Muscle layer of colon (tissue), 2 donors: ENCODE measurements around the gene TSTD2.
A peak's percentile ranks its signal among the peaks of the same experiment; 100 is the strongest.

Experiments
- H3K27ac ChIP-seq: one replicate; pipeline ENCODE4 v1.7.0; 2013; ENCODE audit warnings: low read depth, mild to moderate bottlenecking, low read length, moderate library complexity
- H3K27me3 ChIP-seq, 2 donors: one replicate each; pipeline ENCODE4 v1.7.0; 2013; ENCODE audit warnings: low read length in 2 of 2, mild to moderate bottlenecking in 2 of 2; ENCODE audit not compliant: insufficient read depth in 2 of 2, control insufficient read depth in 1 of 2
- H3K36me3 ChIP-seq: one replicate; pipeline ENCODE4 v1.7.0; 2013; ENCODE audit warnings: mild to moderate bottlenecking, low read length; ENCODE audit not compliant: insufficient read depth
- H3K4me1 ChIP-seq: one replicate; pipeline ENCODE4 v1.7.0; 2013; ENCODE audit warnings: mild to moderate bottlenecking, low read length; ENCODE audit not compliant: insufficient read depth
- H3K4me3 ChIP-seq, 2 donors: one replicate each; pipeline ENCODE4 v1.7.0; 2013; ENCODE audit warnings: low read length in 2 of 2, low read depth in 1 of 2, mild to moderate bottlenecking in 1 of 2, moderate library complexity in 1 of 2
- H3K9ac ChIP-seq: one replicate; pipeline ENCODE4 v1.7.0; 2013; ENCODE audit warnings: low read length
- H3K9me3 ChIP-seq: one replicate; pipeline ENCODE4 v1.7.0; 2013; ENCODE audit warnings: mild to moderate bottlenecking, low read length
- donor health status: abdominal sarcoma.
- donor health status: Adenocarcinoma of cecum.

TSTD2 gene

DNA sequence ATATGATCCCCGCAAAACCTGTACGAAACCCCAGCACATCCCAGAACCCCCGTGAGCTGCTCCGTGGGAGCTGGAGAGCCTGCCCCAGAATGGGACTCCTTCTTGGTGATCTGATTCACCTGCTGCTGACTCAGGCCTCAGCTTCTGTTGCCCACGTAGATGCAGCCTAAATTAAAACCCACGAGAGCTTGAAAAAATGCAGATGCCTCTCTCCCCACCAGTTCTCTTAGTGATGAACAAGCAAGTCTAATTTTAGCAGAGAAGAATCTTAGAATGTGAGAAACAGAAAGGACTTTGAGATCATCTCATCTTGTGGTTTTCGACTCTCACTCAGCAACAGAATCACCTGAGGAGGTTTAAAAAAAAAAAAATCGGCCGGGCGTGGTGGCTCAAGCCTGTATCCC is 74.1 kb downstream of the TSTD2 start:
- no peaks in the 10 kb centered on the region for H3K9me3 ChIP-seq
- no peaks in the 10 kb centered on the region for H3K27me3 ChIP-seq
- H3K27ac ChIP-seq: no peak overlapping the region
- no peak overlapping the region for H3K9ac ChIP-seq
- peaks cover 17% of the 10 kb centered on the region for H3K36me3 ChIP-seq
- no peak overlapping the region for H3K4me3 ChIP-seq
- peaks cover 28% of the 10 kb centered on the region for H3K4me1 ChIP-seq

DNA sequence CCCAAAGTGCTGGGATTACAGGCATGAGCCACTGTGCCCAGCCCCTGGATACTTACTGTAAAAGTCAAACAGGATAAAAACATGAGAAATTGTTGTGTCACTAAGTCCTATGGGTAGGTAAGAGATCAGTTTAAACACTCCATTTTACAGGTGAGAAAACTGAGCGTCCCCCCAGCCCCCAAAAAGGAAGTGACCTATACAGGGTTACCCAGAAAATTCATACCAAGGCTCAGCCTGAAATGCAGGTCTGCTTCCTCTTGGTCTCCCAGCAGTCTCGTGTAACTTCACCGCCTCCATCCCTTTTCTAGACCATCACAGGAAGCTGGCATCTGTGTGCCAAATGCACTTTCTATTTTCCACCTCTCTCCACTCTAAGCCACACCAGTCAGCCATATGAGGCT is 74.5 kb downstream of the TSTD2 start:
- H3K4me3 ChIP-seq: no peak overlapping the region
- H3K9me3 ChIP-seq: no peaks in the 10 kb centered on the region
- H3K9ac ChIP-seq: no peak overlapping the region
- peaks cover 18% of the 10 kb centered on the region for H3K36me3 ChIP-seq
- H3K27ac ChIP-seq: no peak overlapping the region
- H3K27me3 ChIP-seq: no peaks in the 10 kb centered on the region
- H3K4me1 ChIP-seq: peaks cover 23% of the 10 kb centered on the region

DNA sequence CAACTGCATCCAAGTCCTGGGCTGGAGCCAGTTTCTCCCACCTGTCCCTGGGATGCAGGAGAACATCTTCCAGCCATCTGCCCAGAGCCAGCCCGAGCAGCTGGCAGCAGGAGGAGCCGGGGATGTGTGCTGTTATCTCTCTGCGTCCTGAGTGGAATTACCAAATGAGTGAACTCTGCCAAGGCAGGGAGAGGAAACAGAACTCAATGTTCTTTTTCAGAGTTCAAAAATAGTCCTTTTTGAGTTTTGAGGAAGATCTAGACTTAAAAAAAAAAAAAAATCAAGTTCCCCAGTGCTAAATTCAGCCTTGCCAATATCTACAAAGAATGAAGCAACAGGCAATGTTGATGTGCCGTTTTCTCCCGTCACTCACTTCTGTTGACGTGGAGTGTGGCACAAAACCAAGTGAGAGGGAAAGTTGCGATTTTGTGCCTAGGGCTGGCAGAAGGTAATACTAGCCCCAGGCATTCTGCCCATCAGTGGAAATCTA is 75.5 kb downstream of the TSTD2 start:
- H3K4me3 ChIP-seq: no peak overlapping the region
- H3K27me3 ChIP-seq: no peaks in the 10 kb centered on the region
- no peaks in the 10 kb centered on the region for H3K9me3 ChIP-seq
- H3K9ac ChIP-seq: no peak overlapping the region
- no peak overlapping the region for H3K27ac ChIP-seq
- H3K4me1 ChIP-seq: peaks cover 21% of the 10 kb centered on the region
- peaks cover 25% of the 10 kb centered on the region for H3K36me3 ChIP-seq

DNA sequence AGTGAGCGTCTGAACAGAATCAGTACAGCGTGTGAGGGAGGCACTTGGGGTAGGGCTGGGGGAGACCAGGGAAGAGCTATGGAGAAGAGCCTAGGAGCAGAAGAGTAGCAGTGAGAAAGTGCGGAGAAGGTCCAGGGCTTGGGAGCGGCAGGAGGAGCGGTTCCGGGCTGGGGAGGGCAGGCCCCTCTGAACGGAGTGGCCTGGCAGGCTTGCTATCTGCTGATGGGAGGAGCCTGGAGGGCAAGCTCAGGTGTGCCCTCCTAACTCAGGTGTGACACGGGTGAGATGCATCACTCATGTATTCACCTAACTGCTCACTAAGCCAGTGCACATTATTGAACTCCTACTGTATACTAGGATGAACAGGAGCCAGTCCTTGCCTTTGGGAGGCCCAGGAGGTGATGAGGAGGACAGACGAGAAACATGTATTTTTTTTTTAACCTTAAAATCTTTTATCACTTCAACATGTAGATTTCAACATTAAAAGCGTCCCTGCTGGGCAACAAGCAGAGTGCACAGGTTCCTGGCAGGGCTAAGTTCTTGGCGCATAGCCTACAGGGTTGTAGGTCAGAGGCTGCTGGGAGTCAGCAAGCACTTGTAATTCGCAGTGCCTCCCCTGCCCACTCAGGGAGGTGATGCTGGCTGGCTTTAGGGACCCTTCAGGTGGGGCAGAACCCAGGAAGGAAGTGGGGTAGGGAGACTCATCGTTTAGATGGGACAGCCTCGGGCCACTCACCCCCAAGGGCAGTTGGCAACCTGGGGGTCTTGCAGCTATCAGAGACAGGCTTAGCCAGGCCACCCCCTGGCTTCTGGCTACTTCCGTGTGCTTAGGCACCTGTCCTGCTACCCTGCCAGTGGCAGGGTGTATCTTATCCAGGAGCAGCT is 76.2 kb downstream of the TSTD2 start:
- Histone ChIP-seq H3K9me3 (no peaks in the 10 kb centered on the region), H3K27ac (no peak overlapping the region), H3K4me1 (peaks cover 21% of the 10 kb centered on the region), H3K4me3 (no peak overlapping the region), H3K27me3 (no peaks in the 10 kb centered on the region), H3K9ac (no peak overlapping the region), H3K36me3 (peaks cover 25% of the 10 kb centered on the region)

DNA sequence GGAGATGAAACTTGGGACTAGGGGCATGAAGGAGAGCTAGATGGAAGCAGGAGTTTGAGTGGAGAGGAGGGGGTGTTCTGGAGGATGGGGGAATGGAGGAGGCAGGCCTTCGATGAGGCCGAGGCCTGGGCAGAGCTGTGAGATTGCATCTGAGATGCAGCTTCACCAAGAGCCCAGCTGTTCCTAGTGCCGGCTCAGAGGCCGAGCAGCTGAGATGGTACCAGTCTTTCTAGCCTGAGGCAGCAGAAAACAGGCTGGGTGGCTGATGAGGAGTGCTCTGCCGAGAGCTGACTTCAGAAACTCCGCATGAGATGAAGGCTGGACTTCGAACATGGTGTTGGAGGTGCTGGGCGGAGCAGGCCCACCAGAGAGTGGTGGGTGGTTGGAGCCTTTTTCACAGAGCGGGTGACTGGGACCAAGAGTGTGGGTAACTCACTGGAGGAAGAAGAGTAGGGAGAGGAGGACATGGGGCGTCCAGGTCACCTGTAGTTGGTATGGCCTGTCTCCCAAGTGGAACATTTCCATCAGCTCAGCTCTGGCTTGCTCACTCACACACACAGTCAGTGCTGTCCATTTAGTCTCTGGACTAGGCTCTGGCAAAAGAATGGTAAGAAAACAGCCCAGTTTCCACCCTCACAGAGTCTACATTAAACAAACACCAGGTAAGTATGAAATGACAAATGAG is 77.0 kb downstream of the TSTD2 start:
- Histone ChIP-seq H3K36me3 (peaks cover 25% of the 10 kb centered on the region), H3K4me1 (peaks cover 21% of the 10 kb centered on the region), H3K9me3 (no peaks in the 10 kb centered on the region), H3K4me3 (no peak overlapping the region), H3K27me3 (no peaks in the 10 kb centered on the region), H3K27ac (peak overlapping the region; percentile 10), H3K9ac (no peak overlapping the region)

DNA sequence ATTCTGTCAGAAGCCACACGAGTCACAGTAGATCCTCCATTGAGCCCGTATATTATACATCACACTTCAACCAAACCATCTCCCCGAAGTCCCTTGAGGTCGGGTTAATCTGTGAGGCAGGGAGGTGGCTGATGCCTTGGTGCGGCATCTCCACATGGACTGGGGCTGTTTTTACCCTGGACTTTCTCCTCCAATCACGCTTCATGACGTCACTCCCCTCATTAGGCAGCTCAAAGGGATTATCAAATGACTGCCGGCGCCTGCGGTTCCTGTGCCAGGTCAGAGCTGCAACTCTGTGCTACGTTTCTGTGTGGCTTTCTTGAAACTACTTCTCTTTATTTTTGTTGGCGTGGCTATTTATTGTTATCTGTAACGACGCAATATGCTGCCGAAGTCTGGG is 78.0 kb downstream of the TSTD2 start:
- H3K4me3 ChIP-seq: no peak overlapping the region
- H3K27me3 ChIP-seq: no peaks in the 10 kb centered on the region
- peaks cover 25% of the 10 kb centered on the region for H3K36me3 ChIP-seq
- no peaks in the 10 kb centered on the region for H3K9me3 ChIP-seq
- no peak overlapping the region for H3K27ac ChIP-seq
- H3K4me1 ChIP-seq: peaks cover 21% of the 10 kb centered on the region
- no peak overlapping the region for H3K9ac ChIP-seq

DNA sequence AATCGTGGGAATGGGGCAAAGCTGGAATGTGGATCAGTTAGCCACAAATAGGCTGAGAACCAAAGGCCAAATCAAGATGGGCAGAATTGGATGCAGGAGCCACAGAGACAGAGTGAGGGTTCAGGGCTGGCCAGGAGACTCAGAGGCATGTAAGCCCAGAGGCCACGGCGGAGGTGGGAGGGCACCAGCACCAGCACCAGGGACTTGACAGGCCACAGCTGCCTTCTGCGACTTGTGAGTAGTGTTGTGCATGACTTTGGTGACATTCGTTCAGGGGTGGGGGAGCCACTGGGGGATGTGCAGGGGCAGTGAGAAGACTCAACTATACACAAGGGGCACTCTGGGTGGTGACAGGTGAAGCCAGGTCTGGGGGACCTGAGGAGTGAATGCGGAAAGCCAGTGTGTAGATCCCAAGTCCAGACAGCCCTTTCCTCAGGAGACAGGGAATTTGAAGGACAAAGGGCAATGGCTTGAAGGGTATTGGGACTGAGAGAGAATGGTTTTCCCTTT is 78.5 kb downstream of the TSTD2 start:
- Histone ChIP-seq H3K9me3 (no peaks in the 10 kb centered on the region), H3K27me3 (no peaks in the 10 kb centered on the region), H3K9ac (no peak overlapping the region), H3K36me3 (peaks cover 25% of the 10 kb centered on the region), H3K27ac (no peak overlapping the region), H3K4me3 (no peak overlapping the region), H3K4me1 (peaks cover 21% of the 10 kb centered on the region)

DNA sequence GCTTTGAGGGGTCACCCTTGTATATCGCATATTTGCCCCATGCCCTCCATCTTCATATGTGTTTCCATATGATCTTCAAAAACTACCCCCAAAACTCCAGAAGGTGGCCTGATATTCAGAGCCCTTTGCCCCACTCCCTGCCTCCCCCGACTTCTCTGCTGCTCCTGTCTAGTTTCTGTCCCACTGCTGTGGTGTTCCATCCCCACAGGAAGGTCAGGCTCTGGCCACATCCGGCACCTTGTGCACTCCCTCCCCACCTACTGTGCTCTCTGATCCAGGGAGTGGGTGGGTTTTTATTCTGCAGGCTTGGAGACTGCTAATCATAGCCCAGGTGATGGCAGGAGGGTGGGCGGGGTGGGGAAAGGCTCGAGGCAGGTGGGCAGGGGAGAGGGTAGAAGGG is 79.3 kb downstream of the TSTD2 start:
- Histone ChIP-seq H3K36me3 (peaks cover 30% of the 10 kb centered on the region), H3K27ac (no peak overlapping the region), H3K27me3 (no peaks in the 10 kb centered on the region), H3K9ac (no peak overlapping the region), H3K9me3 (no peaks in the 10 kb centered on the region), H3K4me1 (peaks cover 17% of the 10 kb centered on the region), H3K4me3 (no peak overlapping the region)

DNA sequence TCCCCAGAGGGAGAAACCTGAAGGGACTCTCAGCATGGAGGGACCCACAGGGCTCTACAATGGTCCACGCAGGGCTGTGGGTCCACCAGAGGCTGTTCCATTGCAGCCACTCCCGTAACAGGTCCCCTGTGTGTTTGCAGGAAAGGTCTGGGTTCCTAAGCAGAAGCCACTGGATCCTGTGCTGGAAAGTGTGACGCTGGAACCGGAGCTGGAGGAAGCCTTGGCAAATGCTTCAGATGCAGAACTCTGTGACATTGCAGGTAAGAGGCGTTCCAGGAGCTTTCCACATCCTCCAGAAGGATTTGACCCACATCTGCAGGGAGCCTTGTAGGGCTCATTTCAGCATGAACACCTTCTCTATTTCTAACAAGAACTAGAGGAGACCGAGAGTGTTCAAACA is 80.0 kb downstream of the TSTD2 start:
- Histone ChIP-seq H3K4me1 (peaks cover 12% of the 10 kb centered on the region), H3K27ac (no peak overlapping the region), H3K4me3 (no peak overlapping the region), H3K9me3 (no peaks in the 10 kb centered on the region), H3K27me3 (no peaks in the 10 kb centered on the region), H3K9ac (no peak overlapping the region), H3K36me3 (peaks cover 35% of the 10 kb centered on the region)

DNA sequence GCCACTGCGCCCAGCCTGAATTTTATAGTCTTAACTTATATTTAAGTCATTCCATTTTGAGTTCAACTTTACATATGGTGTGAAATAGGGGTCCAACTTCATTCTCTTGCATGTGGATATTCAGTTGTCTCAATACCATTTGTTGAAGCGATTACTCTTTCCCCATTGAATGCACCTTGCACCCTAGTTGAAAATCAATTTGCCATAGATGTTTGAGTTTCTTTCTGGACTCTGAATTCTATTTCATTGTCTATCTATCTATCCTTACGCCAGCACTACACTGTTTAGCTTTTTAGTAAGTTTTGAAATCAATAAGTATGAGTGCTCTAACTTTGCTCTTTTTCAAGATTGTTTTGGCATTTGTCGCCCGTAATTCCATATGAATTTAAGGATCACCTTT is 81.9 kb downstream of the TSTD2 start:
- Histone ChIP-seq H3K36me3 (peaks cover 31% of the 10 kb centered on the region), H3K27ac (no peak overlapping the region), H3K27me3 (no peaks in the 10 kb centered on the region), H3K9me3 (no peaks in the 10 kb centered on the region), H3K4me3 (no peak overlapping the region), H3K9ac (no peak overlapping the region), H3K4me1 (no peaks in the 10 kb centered on the region)

DNA sequence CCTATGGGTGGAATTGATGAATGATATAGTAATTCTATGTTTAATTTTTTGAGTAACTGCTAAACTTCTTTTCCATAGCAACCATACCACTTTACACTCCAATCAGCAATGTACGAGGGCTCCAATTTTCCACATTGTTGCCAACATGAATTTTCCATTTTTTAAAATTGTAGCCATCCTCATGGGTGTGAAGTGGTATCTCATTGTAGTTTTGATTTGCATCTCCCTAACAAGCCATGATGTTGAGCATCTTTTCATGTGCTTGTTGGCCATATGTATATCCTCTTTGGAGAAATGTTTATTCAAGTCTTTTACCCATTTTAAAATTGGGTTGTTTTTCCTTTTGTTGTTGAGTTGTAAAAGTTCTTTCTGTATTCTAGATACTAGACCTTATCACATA is 82.8 kb downstream of the TSTD2 start:
- Histone ChIP-seq H3K9ac (no peak overlapping the region), H3K9me3 (no peaks in the 10 kb centered on the region), H3K27me3 (no peaks in the 10 kb centered on the region), H3K27ac (no peak overlapping the region), H3K4me1 (peaks cover 5% of the 10 kb centered on the region), H3K36me3 (peaks cover 24% of the 10 kb centered on the region), H3K4me3 (no peak overlapping the region)
